Vagina (tissue), 2 donors: ENCODE data around the gene CCDC47.

Experiments used
- POLR2A ChIP-seq, 2 donors: fragments of 450-650 bp; IDR thresholded peaks; one replicate each; pipeline ENCODE4 v1.6.1; 2017; ENCODE audit warnings: antibody characterized with exemption in 2 of 2, mild to moderate bottlenecking in 2 of 2, moderate library complexity in 2 of 2
- POLR2AphosphoS5 ChIP-seq, 2 donors: sonication (generic); formaldehyde crosslinking; IDR thresholded peaks; one replicate each; pipeline ENCODE4 v1.9.0; 2017; ENCODE audit warnings: antibody characterized with exemption in 2 of 2, mild to moderate bottlenecking in 2 of 2, low read depth in 1 of 2; ENCODE audit not compliant: insufficient read depth in 1 of 2

DNA sequence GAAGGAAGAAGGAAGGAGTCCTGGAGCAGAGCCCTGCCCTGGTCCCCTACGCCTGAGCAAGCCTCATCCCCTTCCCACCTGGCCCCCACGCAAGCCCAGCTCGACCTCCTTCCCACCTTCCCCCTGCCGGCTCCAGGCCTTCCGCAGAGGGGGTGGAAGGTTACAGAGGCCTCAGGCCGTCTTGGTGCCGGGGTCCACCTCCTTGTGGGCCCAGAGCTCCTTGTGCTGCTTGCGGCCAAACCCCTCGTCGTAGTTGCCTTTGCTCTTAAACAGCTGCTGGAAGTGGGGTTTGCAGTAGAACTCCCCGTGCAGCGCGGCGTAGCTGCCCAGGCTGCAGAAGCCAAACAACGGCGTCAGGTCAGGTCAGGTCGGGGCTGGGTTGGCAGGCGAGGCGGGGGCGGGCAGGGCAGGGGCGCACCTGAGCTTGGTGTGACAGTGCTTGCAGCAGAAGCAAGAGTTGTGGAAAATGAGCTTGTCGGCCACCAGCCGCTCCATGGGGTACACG is 75.0 kb downstream of the CCDC47 start:
- TF ChIP-seq POLR2AphosphoS5 (IDR thresholded peaks at IDR 0.05; ENCODE audit: insufficient read depth in 1 of 2, low read depth in 1 of 2) (no peak), POLR2A (IDR thresholded peaks at IDR 0.05) (no peak)
